Tibial artery (tissue), 4 donors: Measurements from ENCODE around the gene FAM240A.
"Not testable (repeated sequence)": the region's sequence is repeated elsewhere in the genome, so short reads cannot be mapped to it uniquely, and the experiment has no call there.

ENCODE experiments used
- DNase-seq, 2 donors: peaks; one replicate each; pipeline ENCODE4 v3.0.0-alpha.2; 2019
- H3K27ac ChIP-seq, 2 donors: fragments of 200-600 bp; sonication (generic) in 1 of 2; 1 replicate in 1 of 2; 2 replicates in 1 of 2; pipeline ENCODE4 v1.5.1; 2018 to 2019; ENCODE audit warnings: mild to moderate bottlenecking in 1 of 2
- H3K27me3 ChIP-seq, 2 donors: fragments of 200-600 bp; sonication (generic) in 1 of 2; one replicate each; pipeline versions ENCODE4 v1.5.1 to v1.6.0; 2016 to 2019
- H3K36me3 ChIP-seq, 3 donors: fragments of 200-600 bp; sonication (generic) in 2 of 3; one replicate each; pipeline ENCODE4 v1.5.1; 2016 to 2019; ENCODE audit warnings: mild to moderate bottlenecking in 2 of 3
- H3K4me1 ChIP-seq, 4 donors: fragments of 200-600 bp; sonication (generic) in 2 of 4; 1 replicate in 3 of 4; 2 replicates in 1 of 4; pipeline ENCODE4 v1.5.1; 2016 to 2019
- H3K4me3 ChIP-seq, 2 donors: fragments of 200-600 bp; sonication (generic) in 1 of 2; 1 replicate in 1 of 2; 2 replicates in 1 of 2; pipeline ENCODE4 v1.5.1; 2018 to 2019; ENCODE audit warnings: mild to moderate bottlenecking in 2 of 2
- H3K9me3 ChIP-seq, 3 donors: fragments of 200-600 bp; sonication (generic) in 1 of 3; one replicate each; pipeline ENCODE4 v1.5.1; 2016 to 2019
- CTCF ChIP-seq, 2 experiments: fragments of 200-600 bp in 1 of 2; fragments of 450-650 bp in 1 of 2; IDR thresholded peaks; one replicate each; pipeline ENCODE4 v1.5.1; 2017 to 2019; ENCODE audit warnings: antibody characterized with exemption in 2 of 2, mild to moderate bottlenecking in 1 of 2, moderate library complexity in 1 of 2
- intact Hi-C: fragments of 100-400 bp; cut with DNase I; formaldehyde crosslinking; loops from one replicate; pipeline ENCODE4 v1.15.0; 2023; ENCODE audit warnings: low total_unique reads

The FAM240A gene

DNA sequence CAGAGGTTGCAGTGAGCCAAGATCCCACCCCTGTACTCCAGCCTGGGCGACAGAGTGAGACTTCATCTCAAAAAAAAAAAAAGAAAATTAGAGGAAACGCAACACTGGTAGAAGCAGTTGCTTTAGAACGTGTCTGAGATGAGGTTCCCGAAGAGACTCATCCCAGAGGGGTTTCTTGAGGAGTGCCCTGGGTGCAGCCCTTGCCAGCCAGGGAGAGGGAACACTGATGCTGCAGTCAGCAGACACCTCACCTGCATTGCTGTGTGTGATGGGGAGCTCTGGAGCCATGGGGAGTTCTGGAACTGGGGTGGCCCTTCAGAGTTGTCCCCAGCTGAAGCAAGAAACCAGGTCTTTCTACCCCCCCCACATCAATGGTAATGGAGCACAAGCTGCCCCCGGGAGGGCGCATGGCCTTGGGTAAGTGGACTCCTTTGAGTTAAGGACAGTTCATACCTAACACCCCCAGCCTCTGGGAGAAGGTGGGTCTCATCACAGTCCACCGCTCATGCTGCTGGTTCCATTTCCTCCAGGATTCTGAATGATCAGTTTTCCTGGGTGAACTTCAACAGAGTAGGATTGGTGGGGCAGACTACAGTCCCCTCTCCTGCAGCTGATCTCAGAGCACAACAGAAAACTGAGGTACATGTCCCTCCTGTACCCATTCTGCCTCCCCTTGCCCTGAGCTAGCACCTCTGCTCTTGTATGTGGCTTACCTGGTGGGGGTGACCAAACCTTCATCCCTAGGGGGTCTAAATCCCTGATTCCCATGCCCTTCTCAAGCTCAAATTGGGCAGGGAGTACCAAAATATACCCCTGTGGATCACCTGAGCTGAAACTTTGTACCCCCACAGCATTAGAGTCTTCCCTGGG lies 27.5 kb upstream of the FAM240A start:
- no peak overlapping the region for H3K27ac ChIP-seq
- H3K4me1 ChIP-seq, result no peaks in the 10 kb centered on the region
- no peak for TF ChIP-seq CTCF (IDR thresholded peaks at IDR 0.05)
- H3K9me3 ChIP-seq, result no peaks in the 10 kb centered on the region
- H3K4me3 ChIP-seq, result no peak overlapping the region
- H3K27me3 ChIP-seq, result peaks cover 0 to 3% of the 10 kb centered on the region in 2 donors
- DNase-seq, result no peak
- intact Hi-C loops, result no loop called here
- H3K36me3 ChIP-seq, result no peaks in the 10 kb centered on the region

GRCh38 chr3:46585799-46586693 lies 26.3 kb upstream of the FAM240A start:
- no peak overlapping the region for H3K27ac ChIP-seq
- no peaks in the 10 kb centered on the region for H3K4me1 ChIP-seq
- intact Hi-C loops, result no loop called here

GRCh38 chr3:46586738-46587246 lies 25.5 kb upstream of the FAM240A start:
- no peak overlapping the region for H3K27ac ChIP-seq
- H3K4me1 ChIP-seq, result no peaks in the 10 kb centered on the region
- intact Hi-C loops, result no loop called here
- H3K36me3 ChIP-seq, result no peaks in the 10 kb centered on the region
- no peak overlapping the region for H3K4me3 ChIP-seq
- no peaks in the 10 kb centered on the region for H3K27me3 ChIP-seq
- no peak for TF ChIP-seq CTCF (IDR thresholded peaks at IDR 0.05)
- DNase-seq, result no peak
- no peaks in the 10 kb centered on the region for H3K9me3 ChIP-seq

More at GRCh38 chr3:46585799-46586693, 26.3 kb upstream of the FAM240A start:
- Histone ChIP-seq H3K36me3 (no peaks in the 10 kb centered on the region), H3K27me3 (no peaks in the 10 kb centered on the region), H3K9me3 (no peaks in the 10 kb centered on the region), H3K4me3 (no peak overlapping the region)
- DNase-seq, result no peak
- TF ChIP-seq CTCF (IDR thresholded peaks at IDR 0.05), result no peak

GRCh38 chr3:46587268-46587667 lies 25.1 kb upstream of the FAM240A start:
- H3K36me3 ChIP-seq, H3K4me3 ChIP-seq, intact Hi-C loops, H3K27ac ChIP-seq, H3K4me1 ChIP-seq, H3K9me3 ChIP-seq, DNase-seq, H3K27me3 ChIP-seq: not testable (repeated sequence)

- Histone ChIP-seq H3K27ac (no peak overlapping the region), H3K4me1 (no peaks in the 10 kb centered on the region), H3K4me3 (no peak overlapping the region), H3K36me3 (no peaks in the 10 kb centered on the region), H3K9me3 (no peaks in the 10 kb centered on the region), H3K27me3 (no peaks in the 10 kb centered on the region)
- intact Hi-C loops, result no loop called here
- TF ChIP-seq CTCF (IDR thresholded peaks at IDR 0.05), result no peak
- DNase-seq, result no peak
These were observed 19.0 kb upstream of the FAM240A start for GRCh38 chr3:46593274-46593862.
